ENCODE measurements around the gene TASP1. TPM values are rescaled to one million over a fixed set of nuclear protein-coding genes. Genes with fewer than 3 reads are reported as not detected.
A peak's percentile ranks its signal among the peaks of the same experiment; 100 is the strongest.

The TASP1 gene
- total RNA-seq, 2 donors from 2014 or later: 16.5 to 51.8 TPM

- no peak overlapping the region for H3K4me3 ChIP-seq
- no peak for ATAC-seq (ENCODE audit: insufficient number of reproducible peaks, low FRiP score, low read depth)
These were observed 71.1 kb downstream of the TASP1 start for GRCh38 chr20:13567663-13568062.

GRCh38 chr20:13563854-13564253, 74.9 kb downstream of the TASP1 start:
- Histone ChIP-seq H3K36me3 (peaks cover 5% of the 10 kb centered on the region), H3K27ac (peak overlapping the region; percentile 64 to 67)

More at GRCh38 chr20:13567663-13568062, 71.1 kb downstream of the TASP1 start:
- H3K4me1 ChIP-seq (ENCODE audit: control insufficient read depth in 1 of 2, low read depth in 2 of 2): peaks cover 12 to 17% of the 10 kb centered on the region in 2 donors
- no peak for TF ChIP-seq CTCF (IDR thresholded peaks at IDR 0.05)
- H3K9me3 ChIP-seq: no peaks in the 10 kb centered on the region
- H3K27ac ChIP-seq: no peak overlapping the region
- H3K36me3 ChIP-seq: peaks cover 5% of the 10 kb centered on the region
- no peaks in the 10 kb centered on the region for H3K27me3 ChIP-seq (replicated peaks; ENCODE audit: insufficient read depth)
- DNase-seq (ENCODE audit: low spot score): no peak

GRCh38 chr20:13554706-13555105, 84.0 kb downstream of the TASP1 start:
- H3K36me3 ChIP-seq: no peaks in the 10 kb centered on the region
- H3K27ac ChIP-seq: peak overlapping the region in 1 of 2 donors; percentile 27
- peaks cover 7 to 17% of the 10 kb centered on the region in 2 donors for H3K4me1 ChIP-seq (ENCODE audit: control insufficient read depth in 1 of 2, low read depth in 2 of 2)
- DNase-seq (ENCODE audit: low spot score) (no peak), ATAC-seq (ENCODE audit: insufficient number of reproducible peaks, low FRiP score, low read depth) (no peak)
- H3K27me3 ChIP-seq (replicated peaks; ENCODE audit: insufficient read depth): no peaks in the 10 kb centered on the region
- H3K4me3 ChIP-seq: no peak overlapping the region
- TF ChIP-seq CTCF (IDR thresholded peaks at IDR 0.05): no peak
- no peaks in the 10 kb centered on the region for H3K9me3 ChIP-seq

More at GRCh38 chr20:13563854-13564253, 74.9 kb downstream of the TASP1 start:
- ATAC-seq (ENCODE audit: insufficient number of reproducible peaks, low FRiP score, low read depth) (no peak), DNase-seq (ENCODE audit: low spot score) (no peak)
- H3K9me3 ChIP-seq: no peaks in the 10 kb centered on the region
- no peak overlapping the region for H3K4me3 ChIP-seq
- no peak for TF ChIP-seq CTCF (IDR thresholded peaks at IDR 0.05)
- no peaks in the 10 kb centered on the region for H3K27me3 ChIP-seq (replicated peaks; ENCODE audit: insufficient read depth)
- peaks cover 0 to 6% of the 10 kb centered on the region in 2 donors for H3K4me1 ChIP-seq (ENCODE audit: control insufficient read depth in 1 of 2, low read depth in 2 of 2)

GRCh38 chr20:13554076-13554475, 84.7 kb downstream of the TASP1 start:
- H3K27ac ChIP-seq: peak overlapping the region in 1 of 2 donors; percentile 40
- no peaks in the 10 kb centered on the region for H3K27me3 ChIP-seq (replicated peaks; ENCODE audit: insufficient read depth)
- no peak for ATAC-seq (ENCODE audit: insufficient number of reproducible peaks, low FRiP score, low read depth)
- H3K4me3 ChIP-seq: no peak overlapping the region
- H3K36me3 ChIP-seq: no peaks in the 10 kb centered on the region
- no peaks in the 10 kb centered on the region for H3K9me3 ChIP-seq
- TF ChIP-seq CTCF (IDR thresholded peaks at IDR 0.05): no peak
- H3K4me1 ChIP-seq (ENCODE audit: control insufficient read depth in 1 of 2, low read depth in 2 of 2): peaks cover 7 to 17% of the 10 kb centered on the region in 2 donors
- no peak for DNase-seq (ENCODE audit: low spot score)

- DNase-seq (ENCODE audit: low spot score): no peak
- H3K27me3 ChIP-seq (replicated peaks; ENCODE audit: insufficient read depth): no peaks in the 10 kb centered on the region
- no peaks in the 10 kb centered on the region for H3K9me3 ChIP-seq
- no peaks in the 10 kb centered on the region for H3K36me3 ChIP-seq
- H3K4me3 ChIP-seq: no peak overlapping the region
- peaks cover 7 to 17% of the 10 kb centered on the region in 2 donors for H3K4me1 ChIP-seq (ENCODE audit: control insufficient read depth in 1 of 2, low read depth in 2 of 2)
- no peak overlapping the region for H3K27ac ChIP-seq
- TF ChIP-seq CTCF (IDR thresholded peaks at IDR 0.05): no peak
- no peak for ATAC-seq (ENCODE audit: insufficient number of reproducible peaks, low FRiP score, low read depth)
These were observed 86.7 kb downstream of the TASP1 start for GRCh38 chr20:13552061-13552460.
